Stimulated activated CD4-positive, alpha-beta T cell treated with anti-CD3 and anti-CD28 coated beads, Interleukin-1b, Interleukin-23, amount 100 ng/mL, for 1 hour (primary cell): Measurements from ENCODE around the gene TBC1D2B.
"Not testable (repeated sequence)": the region's sequence is repeated elsewhere in the genome, so short reads cannot be mapped to it uniquely, and the experiment has no call there.

Experiments used
- DNase-seq, 2 donors: peaks; one replicate each; pipeline ENCODE4 v3.0.0-alpha.2; 2020; ENCODE audit warnings: low read depth in 2 of 2

The TBC1D2B gene

GRCh38 chr15:77975332-77976094, 102.0 kb downstream of the TBC1D2B start:
- DNase-seq, result no peak

DNA sequence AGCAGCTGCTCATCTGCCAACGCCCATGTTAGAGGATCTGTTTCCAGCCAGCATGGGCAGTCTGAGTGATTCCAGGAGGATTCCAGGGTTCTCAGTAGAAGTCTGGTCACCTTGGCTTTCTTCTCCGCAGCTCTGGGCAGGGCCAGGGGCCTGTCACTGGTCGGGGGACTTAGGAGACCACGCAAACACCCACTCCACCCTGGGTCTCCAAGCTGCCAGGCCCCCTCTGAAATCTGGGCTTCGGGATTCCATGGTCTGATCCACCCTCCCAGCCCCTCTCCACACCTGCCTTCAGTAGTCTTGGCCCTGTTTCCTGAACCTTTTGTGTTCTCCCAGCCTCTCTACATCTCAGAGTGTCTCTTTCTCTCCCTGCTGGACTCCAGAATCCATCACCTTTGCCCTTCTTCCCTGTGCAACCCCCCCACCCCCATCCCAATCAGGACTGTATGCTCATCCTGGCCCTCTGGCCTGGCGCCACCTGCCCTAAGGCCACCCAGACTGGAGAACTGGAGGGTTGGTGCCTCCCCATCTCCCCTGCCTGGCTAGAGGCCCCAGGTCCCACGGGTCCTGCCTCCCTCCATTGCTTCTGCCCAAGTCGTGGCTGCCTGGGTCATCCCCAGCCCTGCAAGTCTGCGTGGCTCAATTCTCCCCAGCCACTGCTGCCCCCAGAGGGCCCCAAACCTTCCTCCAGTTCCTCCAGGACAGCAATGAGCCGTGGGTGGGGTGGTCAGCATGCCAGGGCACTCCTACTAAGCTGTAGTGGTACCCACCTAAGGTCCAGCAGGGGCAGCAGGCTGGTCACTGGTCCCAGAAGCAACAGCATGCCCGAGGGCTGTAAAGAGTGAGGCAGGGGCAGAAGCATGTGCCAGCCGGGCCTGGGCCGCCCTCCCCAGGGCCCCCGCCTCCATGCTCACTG, 102.8 kb downstream of the TBC1D2B start:
- no peak for DNase-seq

- no peak for DNase-seq
These were observed 103.5 kb downstream of the TBC1D2B start for GRCh38 chr15:77974098-77974414.

GRCh38 chr15:77973273-77974097, 104.0 kb downstream of the TBC1D2B start:
- not testable (repeated sequence) for DNase-seq

GRCh38 chr15:77972706-77973105, 104.8 kb downstream of the TBC1D2B start:
- DNase-seq, result not testable (repeated sequence)

DNA sequence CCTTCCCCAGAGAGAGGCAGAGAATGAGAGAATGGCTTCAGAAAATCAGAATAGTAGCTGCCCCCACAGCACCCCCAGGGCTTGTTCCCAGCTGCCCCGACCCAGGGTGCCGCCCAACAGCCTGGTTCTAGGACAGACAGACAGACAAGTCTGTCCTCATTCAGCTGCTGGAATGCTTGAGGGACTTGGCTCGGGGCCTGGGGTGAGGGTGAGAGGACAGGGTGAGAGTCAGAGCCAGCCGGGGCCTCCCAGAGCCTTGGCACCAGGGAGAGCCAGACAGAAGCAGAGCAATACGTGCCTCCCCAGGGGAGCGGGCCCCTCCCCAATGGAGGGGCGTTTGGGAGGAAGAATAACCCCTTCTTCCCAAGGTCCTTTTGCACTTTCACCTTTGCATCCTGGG, 105.6 kb downstream of the TBC1D2B start:
- DNase-seq, result not testable (repeated sequence)

- not testable (repeated sequence) for DNase-seq
These were observed 106.6 kb downstream of the TBC1D2B start for GRCh38 chr15:77970813-77971360.

- DNase-seq, result no peak
These were observed 108.5 kb downstream of the TBC1D2B start for GRCh38 chr15:77969055-77969454.

- DNase-seq, result no peak
These were observed 109.7 kb downstream of the TBC1D2B start for GRCh38 chr15:77967798-77968197.

DNA sequence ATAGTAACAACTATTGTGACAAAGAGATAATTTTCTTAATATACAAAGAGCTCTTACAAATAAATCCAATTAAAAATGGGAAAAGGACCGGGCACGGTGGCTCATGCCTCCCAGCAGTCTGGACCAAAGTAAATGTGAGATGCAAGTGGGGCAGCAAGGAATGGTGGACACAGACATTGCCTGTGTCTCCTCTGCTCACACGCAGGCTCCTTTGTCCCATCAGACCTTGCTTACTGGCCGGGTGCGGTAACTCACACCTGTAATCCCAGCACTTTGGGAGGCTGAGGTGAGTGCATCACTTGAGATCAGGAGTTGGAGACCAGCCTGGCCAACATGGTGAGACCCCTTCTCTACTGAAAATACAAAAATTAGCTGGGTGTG, 110.3 kb downstream of the TBC1D2B start:
- not testable (repeated sequence) for DNase-seq

DNA sequence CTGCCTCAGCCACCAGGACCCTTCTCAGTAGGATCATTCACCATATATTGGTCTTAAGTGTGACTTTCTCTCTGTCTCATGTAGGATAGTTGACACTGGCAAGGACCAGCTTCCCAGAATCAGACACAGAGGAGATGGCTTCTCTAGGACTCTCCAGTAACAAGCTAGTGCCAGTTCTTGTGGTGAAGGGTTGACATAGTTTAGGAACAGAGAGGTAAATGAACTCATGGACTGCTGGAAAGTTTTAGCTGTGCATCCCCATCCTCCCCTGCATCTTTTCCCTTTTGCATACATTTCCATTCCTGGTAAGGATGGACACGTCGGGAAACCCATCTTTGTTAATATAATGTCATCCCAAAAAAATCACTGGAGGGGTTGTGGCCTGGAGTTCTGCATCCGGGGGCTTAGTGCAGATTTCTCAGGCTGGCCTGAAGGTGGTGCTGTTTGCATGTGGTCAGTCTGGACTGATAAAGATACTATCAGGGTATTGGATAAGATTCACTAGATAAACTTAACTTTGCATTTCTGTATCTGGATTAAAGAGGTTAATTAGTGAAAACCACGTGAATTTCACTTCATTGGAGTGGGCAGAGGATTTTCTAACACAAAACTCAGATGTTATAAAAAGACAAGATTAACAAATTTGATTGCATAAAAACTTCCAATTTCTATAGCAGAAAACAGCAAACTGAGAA, 110.8 kb downstream of the TBC1D2B start:
- DNase-seq, result peak in 1 of 2 donors; percentile 27

- DNase-seq, result no peak
These were observed 113.3 kb downstream of the TBC1D2B start for GRCh38 chr15:77964193-77964592.

DNA sequence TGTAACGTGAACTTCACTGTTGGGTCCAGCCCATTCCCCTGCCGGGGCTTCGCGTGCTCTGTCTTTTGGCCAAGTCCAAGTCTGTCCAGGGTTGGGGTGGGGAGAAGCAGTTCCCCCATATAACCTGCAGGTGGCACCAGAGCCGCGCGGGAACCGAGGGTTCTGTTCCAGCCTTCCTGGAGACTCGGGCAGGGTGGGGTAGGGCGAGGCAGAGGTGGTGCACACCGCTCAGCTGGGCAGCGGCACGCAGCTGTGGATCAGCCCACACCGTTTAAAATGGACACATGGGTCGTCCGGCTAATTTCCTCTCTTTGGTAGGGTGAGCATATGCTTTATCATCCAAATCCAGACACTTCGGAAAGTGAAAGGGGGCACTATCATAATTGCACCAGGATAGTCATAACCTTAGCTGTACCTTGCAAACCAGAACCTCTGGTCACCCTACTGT, 118.1 kb downstream of the TBC1D2B start:
- peak; percentile 33 to 52 for DNase-seq

GRCh38 chr15:77958716-77959431, 118.6 kb downstream of the TBC1D2B start:
- not testable (repeated sequence) for DNase-seq

- DNase-seq, result not testable (repeated sequence)
These were observed 119.5 kb downstream of the TBC1D2B start for GRCh38 chr15:77958021-77958420.

DNA sequence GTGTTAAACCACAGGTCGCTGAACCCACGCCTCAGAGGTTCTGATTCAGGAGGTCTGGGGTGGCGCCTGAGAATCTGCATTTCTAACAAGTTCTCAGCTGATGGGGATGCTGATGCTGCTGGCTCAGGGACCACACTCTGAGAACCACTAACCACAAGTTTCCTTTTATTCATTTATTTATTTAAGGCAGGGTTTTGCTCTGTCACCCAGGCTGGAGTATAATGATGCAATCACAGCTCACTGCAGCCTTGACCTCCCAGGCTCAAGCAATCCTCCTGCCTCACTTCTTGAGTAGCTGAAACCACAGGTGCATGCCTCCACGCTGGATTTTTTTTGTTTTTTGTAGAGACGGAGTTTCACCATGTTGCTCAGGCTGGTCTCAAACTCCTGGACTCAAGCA, 123.6 kb downstream of the TBC1D2B start:
- DNase-seq, result not testable (repeated sequence)

GRCh38 chr15:77952928-77953446, 124.5 kb downstream of the TBC1D2B start:
- not testable (repeated sequence) for DNase-seq

DNA sequence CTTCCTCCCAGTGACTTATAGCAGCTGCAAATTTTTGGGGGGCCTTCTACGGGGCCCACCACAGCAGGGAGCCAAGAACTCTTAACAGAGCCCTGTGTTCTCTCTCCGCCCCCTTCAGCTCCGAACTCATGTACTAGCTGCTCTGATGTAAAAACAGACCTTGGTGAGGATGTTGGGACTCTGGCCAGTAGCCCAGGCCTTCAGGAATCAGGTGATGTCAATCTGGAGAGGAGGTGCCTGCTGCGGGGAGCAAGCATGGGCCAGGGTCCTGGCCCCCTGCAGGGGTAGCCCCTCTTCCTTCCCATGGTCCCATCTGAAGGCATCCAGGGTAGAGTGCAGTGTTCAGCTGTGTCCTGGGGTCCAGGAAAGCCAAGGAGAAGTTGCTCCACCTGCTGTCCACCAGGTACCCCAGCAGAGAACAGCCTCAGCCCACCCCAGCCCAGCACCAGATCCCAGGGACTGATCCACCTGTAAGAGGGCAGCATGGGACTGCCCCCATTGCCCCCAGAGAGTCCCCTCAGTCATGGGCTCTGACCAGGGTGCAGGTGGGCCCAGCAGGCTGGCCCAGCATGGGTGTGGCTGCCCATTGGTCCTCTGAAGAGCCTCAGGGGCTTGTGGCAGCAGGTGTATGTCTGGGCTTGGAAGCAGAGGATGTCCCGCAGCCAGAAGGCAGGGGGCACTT, 126.3 kb downstream of the TBC1D2B start:
- DNase-seq, result not testable (repeated sequence)

DNA sequence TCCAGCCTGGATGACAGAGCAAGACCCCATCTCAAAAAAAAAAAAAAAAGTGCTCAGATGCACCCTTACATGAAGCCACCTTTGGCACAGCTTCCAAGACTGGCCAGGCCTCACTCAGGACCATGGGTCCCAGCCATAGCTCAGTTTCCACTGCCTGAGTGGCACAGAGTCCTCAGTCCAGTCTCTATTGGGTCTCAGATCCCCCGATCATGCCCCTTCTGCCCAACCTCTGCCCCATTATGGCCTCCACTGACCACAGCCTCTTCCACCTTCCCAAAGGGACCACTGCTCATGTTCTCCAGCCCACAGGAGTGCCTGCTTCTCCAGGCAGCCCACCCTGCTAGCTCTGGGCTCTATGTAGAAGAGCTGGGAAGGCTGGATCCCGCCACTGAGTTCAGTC, 127.0 kb downstream of the TBC1D2B start:
- DNase-seq, result not testable (repeated sequence)
